ENCODE measurements around the gene ALKBH7. TPM values are rescaled to one million over a fixed set of nuclear protein-coding genes. Genes with fewer than 3 reads are reported as not detected.

The ALKBH7 gene
- total RNA-seq, 1 donor from 2014 or later, result 23.7 TPM

- H3K36me3 ChIP-seq (ENCODE audit: control insufficient read depth, insufficient read depth, low read length), result peaks cover 24% of the 10 kb centered on the region
- no peak overlapping the region for H3K4me3 ChIP-seq (ENCODE audit: low read depth, low read length)
- H3K27me3 ChIP-seq (ENCODE audit: control insufficient read depth, insufficient read depth, low read length), result no peaks in the 10 kb centered on the region
- DNase-seq (ENCODE audit: low read depth), result no peak
- TF ChIP-seq CTCF (IDR thresholded peaks at IDR 0.05; ENCODE audit: insufficient read depth, low read length, severe bottlenecking), result no peak
- no peak for FAIRE-seq
Observed at GRCh38 chr19:6413291-6413690, 40.7 kb downstream of the ALKBH7 start.

- no peak for TF ChIP-seq CTCF (IDR thresholded peaks at IDR 0.05; ENCODE audit: insufficient read depth, low read length, severe bottlenecking)
- Histone ChIP-seq H3K27me3 (ENCODE audit: control insufficient read depth, insufficient read depth, low read length) (no peaks in the 10 kb centered on the region), H3K36me3 (ENCODE audit: control insufficient read depth, insufficient read depth, low read length) (peaks cover 30% of the 10 kb centered on the region), H3K4me3 (ENCODE audit: low read depth, low read length) (no peak overlapping the region)
- FAIRE-seq, result no peak
- no peak for DNase-seq (ENCODE audit: low read depth)
Observed at GRCh38 chr19:6413721-6414643, 41.4 kb downstream of the ALKBH7 start.

- H3K36me3 ChIP-seq (ENCODE audit: control insufficient read depth, insufficient read depth, low read length), result peaks cover 35% of the 10 kb centered on the region
Observed at GRCh38 chr19:6414793-6415590, 42.4 kb downstream of the ALKBH7 start.

GRCh38 chr19:6415591-6416190, 43.1 kb downstream of the ALKBH7 start:
- FAIRE-seq (no peak), DNase-seq (ENCODE audit: low read depth) (no peak)
- Histone ChIP-seq H3K4me3 (ENCODE audit: low read depth, low read length) (no peak overlapping the region), H3K36me3 (ENCODE audit: control insufficient read depth, insufficient read depth, low read length) (peaks cover 41% of the 10 kb centered on the region), H3K27me3 (ENCODE audit: control insufficient read depth, insufficient read depth, low read length) (no peaks in the 10 kb centered on the region)
- TF ChIP-seq CTCF (IDR thresholded peaks at IDR 0.05; ENCODE audit: insufficient read depth, low read length, severe bottlenecking), result no peak

More at GRCh38 chr19:6414793-6415590, 42.4 kb downstream of the ALKBH7 start:
- Histone ChIP-seq H3K4me3 (ENCODE audit: low read depth, low read length) (no peak overlapping the region), H3K27me3 (ENCODE audit: control insufficient read depth, insufficient read depth, low read length) (no peaks in the 10 kb centered on the region)
- no peak for FAIRE-seq
- TF ChIP-seq CTCF (IDR thresholded peaks at IDR 0.05; ENCODE audit: insufficient read depth, low read length, severe bottlenecking), result no peak
- no peak for DNase-seq (ENCODE audit: low read depth)

- no peak overlapping the region for H3K4me3 ChIP-seq (ENCODE audit: low read depth, low read length)
- FAIRE-seq, result no peak
- peaks cover 49% of the 10 kb centered on the region for H3K36me3 ChIP-seq (ENCODE audit: control insufficient read depth, insufficient read depth, low read length)
- H3K27me3 ChIP-seq (ENCODE audit: control insufficient read depth, insufficient read depth, low read length), result no peaks in the 10 kb centered on the region
- no peak for TF ChIP-seq CTCF (IDR thresholded peaks at IDR 0.05; ENCODE audit: insufficient read depth, low read length, severe bottlenecking)
- no peak for DNase-seq (ENCODE audit: low read depth)
Observed at GRCh38 chr19:6416658-6417405, 44.2 kb downstream of the ALKBH7 start.
